Liver (tissue), 9 donors: ENCODE results near the gene IGF1R. TPM values are rescaled to one million over a fixed set of nuclear protein-coding genes. Genes with fewer than 3 reads are reported as not detected.

Source experiments
- DNase-seq: peaks from one replicate; pipeline ENCODE4 v3.0.0-alpha.2; 2017; ENCODE audit warnings: low spot score
- H3K27ac ChIP-seq, 2 donors: one replicate each; pipeline ENCODE4 v1.7.0; 2013; ENCODE audit warnings: inconsistent platforms in 2 of 2, low read length in 2 of 2, control low read depth in 1 of 2, low read depth in 1 of 2, mild to moderate bottlenecking in 1 of 2
- H3K27me3 ChIP-seq, 4 donors: one replicate each; pipeline versions ENCODE4 v1.6.1 to v1.7.0; 2013; ENCODE audit warnings: low read length in 3 of 4, inconsistent platforms in 1 of 4, mild to moderate bottlenecking in 1 of 4, moderate library complexity in 1 of 4; ENCODE audit not compliant: control insufficient read depth in 4 of 4, insufficient read depth in 4 of 4
- H3K36me3 ChIP-seq, 4 donors: one replicate each; pipeline versions ENCODE4 v1.6.1 to v1.7.0; 2013; ENCODE audit warnings: low read length in 3 of 4, mild to moderate bottlenecking in 3 of 4, low read depth in 1 of 4, moderate library complexity in 1 of 4; ENCODE audit not compliant: control insufficient read depth in 4 of 4, insufficient read depth in 3 of 4
- H3K4me1 ChIP-seq, 4 donors: one replicate each; pipeline versions ENCODE4 v1.6.1 to v1.7.0; 2013; ENCODE audit warnings: low read length in 3 of 4, mild to moderate bottlenecking in 3 of 4, moderate library complexity in 1 of 4; ENCODE audit not compliant: control insufficient read depth in 4 of 4, insufficient read depth in 4 of 4
- H3K4me3 ChIP-seq, 3 donors: one replicate each; pipeline versions ENCODE4 v1.6.1 to v1.7.0; 2013; ENCODE audit warnings: low read length in 3 of 3, control low read depth in 1 of 3, low read depth in 1 of 3, mild to moderate bottlenecking in 1 of 3
- H3K9ac ChIP-seq, 2 donors: one replicate each; pipeline ENCODE4 v1.7.0; 2013; ENCODE audit warnings: low read length in 2 of 2, mild to moderate bottlenecking in 2 of 2, moderate library complexity in 2 of 2, control low read depth in 1 of 2, low read depth in 1 of 2
- H3K9me3 ChIP-seq, 4 donors: one replicate each; pipeline versions ENCODE4 v1.6.1 to v1.7.0; 2013; ENCODE audit warnings: low read length in 3 of 4; ENCODE audit not compliant: control insufficient read depth in 4 of 4
- FOXA1 ChIP-seq: IDR thresholded peaks from 2 replicates; pipeline ENCODE4 v1.6.1; 2016; ENCODE audit warnings: antibody characterized with exemption
- GABPA ChIP-seq, 2 donors: IDR thresholded peaks in 1 of 2; conservative IDR thresholded peaks in 1 of 2; 2 replicates each; pipeline ENCODE4 v1.6.1; 2016; ENCODE audit warnings: antibody characterized with exemption in 2 of 2, mild to moderate bottlenecking in 1 of 2, moderate library complexity in 1 of 2
- HNF4A ChIP-seq, 2 donors: conservative IDR thresholded peaks; 2 replicates each; pipeline ENCODE4 v1.6.1; 2016; ENCODE audit warnings: antibody characterized with exemption in 2 of 2, mild to moderate bottlenecking in 2 of 2
- HNF4G ChIP-seq: IDR thresholded peaks from 2 replicates; pipeline ENCODE4 v1.6.1; 2016; ENCODE audit warnings: antibody characterized with exemption
- NR2F2 ChIP-seq: IDR thresholded peaks from 2 replicates; pipeline ENCODE4 v1.6.1; 2016; ENCODE audit warnings: antibody characterized with exemption
- RXRA ChIP-seq, 2 donors: IDR thresholded peaks; 2 replicates each; pipeline ENCODE4 v1.6.1; 2017 to 2018; ENCODE audit warnings: antibody characterized with exemption in 2 of 2, mild to moderate bottlenecking in 1 of 2
- SP1 ChIP-seq: IDR thresholded peaks from 2 replicates; pipeline ENCODE4 v1.6.1; 2018; ENCODE audit warnings: antibody characterized with exemption, mild to moderate bottlenecking
- TAF1 ChIP-seq: conservative IDR thresholded peaks from 2 replicates; pipeline ENCODE4 v1.6.1; 2016; ENCODE audit warnings: antibody characterized with exemption, mild to moderate bottlenecking
- WGBS: extraction: QIAGEN DNeasy Blood & Tissue Kit; methylation state at CpG from one replicate; pipeline ENCODE4 v1.1.7; 2013; 5-methylcytosine and 5-hydroxymethylcytosine counted together
- polyA plus RNA-seq, 2 donors: library from polyadenylated mRNA; stranded (reverse) in 1 of 2; unstranded in 1 of 2; fragments of 200-250 nt in 1 of 2; fragments of >200 nt in 1 of 2; fragmentation: Nextera tagmentation in 1 of 2; extraction: Ambion mirVana in 1 of 2; gene quantifications; one replicate each; pipeline versions ENCODE4 v1.2.1 to v1.2.3, GENCODE V29; 2013 to 2015
- total RNA-seq, 2 donors: library from RNA; depleted of rRNA; stranded (reverse); fragments of >200 nt; gene quantifications; one replicate each; pipeline ENCODE4 v1.2.3, GENCODE V29; 2014
- TF ChIP-seq, protein P1 (sequence below): IDR thresholded peaks from 2 replicates; pipeline ENCODE4 v1.6.1; 2016; ENCODE audit warnings: antibody characterized with exemption, mild to moderate bottlenecking
- TF ChIP-seq, protein P2 (sequence below): IDR thresholded peaks from 2 replicates; pipeline ENCODE4 v1.6.1; 2016; ENCODE audit warnings: antibody characterized with exemption
- TF ChIP-seq, protein P3 (sequence below): IDR thresholded peaks from 2 replicates; pipeline ENCODE4 v1.6.1; 2016; ENCODE audit warnings: antibody characterized with exemption
- TF ChIP-seq, protein P4 (sequence below): IDR thresholded peaks from 2 replicates; pipeline ENCODE4 v1.6.1; 2016; ENCODE audit warnings: antibody characterized with exemption
- donor health status: healthy.
- donor health status: healthy.
- donor health status: healthy.
- donor health status: healthy.
- donor health status: healthy.

IGF1R gene
- total and polyA plus RNA-seq, 4 donors: 0.69 to 10.3 (median 3.2) TPM

DNA sequence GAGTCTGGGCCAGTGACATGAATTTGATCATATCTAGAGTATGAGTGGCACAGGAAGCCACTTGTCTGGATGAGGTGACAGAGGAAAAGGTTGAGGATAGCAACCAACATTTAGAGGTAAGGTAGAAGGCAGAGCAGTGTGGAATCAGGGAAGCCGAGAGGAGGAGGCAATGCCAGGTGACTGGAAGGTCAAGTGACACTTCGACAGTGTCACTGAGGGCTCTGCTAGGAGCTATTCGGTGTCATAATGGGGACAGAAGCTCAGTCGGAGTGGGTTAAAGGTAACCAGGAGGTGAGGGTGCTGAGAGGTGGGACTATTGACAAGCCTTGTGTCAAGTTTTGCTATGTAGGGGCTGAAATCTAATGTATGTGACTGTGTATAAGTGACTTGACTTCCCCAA lies 56.7 kb downstream of the IGF1R start (continued):
- TF ChIP-seq, protein P1, sequence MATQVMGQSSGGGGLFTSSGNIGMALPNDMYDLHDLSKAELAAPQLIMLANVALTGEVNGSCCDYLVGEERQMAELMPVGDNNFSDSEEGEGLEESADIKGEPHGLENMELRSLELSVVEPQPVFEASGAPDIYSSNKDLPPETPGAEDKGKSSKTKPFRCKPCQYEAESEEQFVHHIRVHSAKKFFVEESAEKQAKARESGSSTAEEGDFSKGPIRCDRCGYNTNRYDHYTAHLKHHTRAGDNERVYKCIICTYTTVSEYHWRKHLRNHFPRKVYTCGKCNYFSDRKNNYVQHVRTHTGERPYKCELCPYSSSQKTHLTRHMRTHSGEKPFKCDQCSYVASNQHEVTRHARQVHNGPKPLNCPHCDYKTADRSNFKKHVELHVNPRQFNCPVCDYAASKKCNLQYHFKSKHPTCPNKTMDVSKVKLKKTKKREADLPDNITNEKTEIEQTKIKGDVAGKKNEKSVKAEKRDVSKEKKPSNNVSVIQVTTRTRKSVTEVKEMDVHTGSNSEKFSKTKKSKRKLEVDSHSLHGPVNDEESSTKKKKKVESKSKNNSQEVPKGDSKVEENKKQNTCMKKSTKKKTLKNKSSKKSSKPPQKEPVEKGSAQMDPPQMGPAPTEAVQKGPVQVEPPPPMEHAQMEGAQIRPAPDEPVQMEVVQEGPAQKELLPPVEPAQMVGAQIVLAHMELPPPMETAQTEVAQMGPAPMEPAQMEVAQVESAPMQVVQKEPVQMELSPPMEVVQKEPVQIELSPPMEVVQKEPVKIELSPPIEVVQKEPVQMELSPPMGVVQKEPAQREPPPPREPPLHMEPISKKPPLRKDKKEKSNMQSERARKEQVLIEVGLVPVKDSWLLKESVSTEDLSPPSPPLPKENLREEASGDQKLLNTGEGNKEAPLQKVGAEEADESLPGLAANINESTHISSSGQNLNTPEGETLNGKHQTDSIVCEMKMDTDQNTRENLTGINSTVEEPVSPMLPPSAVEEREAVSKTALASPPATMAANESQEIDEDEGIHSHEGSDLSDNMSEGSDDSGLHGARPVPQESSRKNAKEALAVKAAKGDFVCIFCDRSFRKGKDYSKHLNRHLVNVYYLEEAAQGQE: no peak
- TF ChIP-seq HNF4G: no peak
- no peak for TF ChIP-seq SP1

- Histone ChIP-seq H3K36me3 (no peaks in the 10 kb centered on the region), H3K27ac (no peak overlapping the region), H3K27me3 (peaks cover 0 to 5% (median 0%) of the 10 kb centered on the region in 4 donors), H3K9me3 (peaks cover 0 to 3% (median 2%) of the 10 kb centered on the region in 4 donors), H3K9ac (no peak overlapping the region), H3K4me1 (no peaks in the 10 kb centered on the region), H3K4me3 (no peak overlapping the region)
- TF ChIP-seq FOXA1 (no peak), NR2F2 (no peak), HNF4G (no peak), HNF4A (conservative IDR thresholded peaks at IDR 0.05) (no peak), RXRA (IDR thresholded peaks at IDR 0.05) (no peak), TAF1 (no peak), GABPA (IDR thresholded peaks at IDR 0.05 in 1 of 2, conservative IDR thresholded peaks at IDR 0.05 in 1 of 2) (no peak)
- TF ChIP-seq, protein P2, sequence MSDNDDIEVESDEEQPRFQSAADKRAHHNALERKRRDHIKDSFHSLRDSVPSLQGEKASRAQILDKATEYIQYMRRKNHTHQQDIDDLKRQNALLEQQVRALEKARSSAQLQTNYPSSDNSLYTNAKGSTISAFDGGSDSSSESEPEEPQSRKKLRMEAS: no peak
- TF ChIP-seq, protein P3, sequence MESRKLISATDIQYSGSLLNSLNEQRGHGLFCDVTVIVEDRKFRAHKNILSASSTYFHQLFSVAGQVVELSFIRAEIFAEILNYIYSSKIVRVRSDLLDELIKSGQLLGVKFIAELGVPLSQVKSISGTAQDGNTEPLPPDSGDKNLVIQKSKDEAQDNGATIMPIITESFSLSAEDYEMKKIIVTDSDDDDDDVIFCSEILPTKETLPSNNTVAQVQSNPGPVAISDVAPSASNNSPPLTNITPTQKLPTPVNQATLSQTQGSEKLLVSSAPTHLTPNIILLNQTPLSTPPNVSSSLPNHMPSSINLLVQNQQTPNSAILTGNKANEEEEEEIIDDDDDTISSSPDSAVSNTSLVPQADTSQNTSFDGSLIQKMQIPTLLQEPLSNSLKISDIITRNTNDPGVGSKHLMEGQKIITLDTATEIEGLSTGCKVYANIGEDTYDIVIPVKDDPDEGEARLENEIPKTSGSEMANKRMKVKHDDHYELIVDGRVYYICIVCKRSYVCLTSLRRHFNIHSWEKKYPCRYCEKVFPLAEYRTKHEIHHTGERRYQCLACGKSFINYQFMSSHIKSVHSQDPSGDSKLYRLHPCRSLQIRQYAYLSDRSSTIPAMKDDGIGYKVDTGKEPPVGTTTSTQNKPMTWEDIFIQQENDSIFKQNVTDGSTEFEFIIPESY: no peak
- TF ChIP-seq, protein P1: no peak
- TF ChIP-seq, protein P4, sequence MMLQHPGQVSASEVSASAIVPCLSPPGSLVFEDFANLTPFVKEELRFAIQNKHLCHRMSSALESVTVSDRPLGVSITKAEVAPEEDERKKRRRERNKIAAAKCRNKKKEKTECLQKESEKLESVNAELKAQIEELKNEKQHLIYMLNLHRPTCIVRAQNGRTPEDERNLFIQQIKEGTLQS: no peak
- WGBS: 84% methylated on average over 1 of the region's 1 CpG
- no peak for DNase-seq
Measured at GRCh38 chr15:98706387-98706786, 58.0 kb downstream of the IGF1R start.
